ENCODE measurements around the gene SSBP4. TPM values are rescaled to one million over a fixed set of nuclear protein-coding genes. Genes with fewer than 3 reads are reported as not detected.

The SSBP4 gene
- total RNA-seq, 1 experiment from 2014 or later, result 97.5 TPM

GRCh38 chr19:18452386-18452785, 33.2 kb downstream of the SSBP4 start:
- no peak overlapping the region for H3K4me2 ChIP-seq (ENCODE audit: low read length)
- no peak overlapping the region for H3K9ac ChIP-seq (ENCODE audit: low read length)
- H3K27ac ChIP-seq (ENCODE audit: low read length), result no peak overlapping the region
- no peaks in the 10 kb centered on the region for H3K9me3 ChIP-seq (ENCODE audit: low read length)
- H3K27me3 ChIP-seq (ENCODE audit: low read length), result no peaks in the 10 kb centered on the region
- no peak overlapping the region for H2AFZ ChIP-seq (ENCODE audit: low read length)
- ATAC-seq (no peak), DNase-seq (no peak)
- peaks cover 10% of the 10 kb centered on the region for H3K36me3 ChIP-seq (ENCODE audit: low read depth, low read length)
- no peaks in the 10 kb centered on the region for H4K20me1 ChIP-seq (ENCODE audit: low read length)
- ChIA-PET CTCF (no interaction called here), POLR2A (ENCODE audit: unreplicated experiment) (no interaction called here)
- H3F3A ChIP-seq (ENCODE audit: low read length, unreplicated experiment), result no peaks in the 10 kb centered on the region
- H3K4me1 ChIP-seq (ENCODE audit: insufficient read depth, low read length), result peaks cover 21% of the 10 kb centered on the region
- TF ChIP-seq EZH2 (IDR thresholded peaks at IDR 0.05; ENCODE audit: low read length, unreplicated experiment), result no peak
- TF ChIP-seq EZH2phosphoT487 (IDR thresholded peaks at IDR 0.05; ENCODE audit: borderline replicate concordance, low read length), result no peak
- TF ChIP-seq, protein P1, sequence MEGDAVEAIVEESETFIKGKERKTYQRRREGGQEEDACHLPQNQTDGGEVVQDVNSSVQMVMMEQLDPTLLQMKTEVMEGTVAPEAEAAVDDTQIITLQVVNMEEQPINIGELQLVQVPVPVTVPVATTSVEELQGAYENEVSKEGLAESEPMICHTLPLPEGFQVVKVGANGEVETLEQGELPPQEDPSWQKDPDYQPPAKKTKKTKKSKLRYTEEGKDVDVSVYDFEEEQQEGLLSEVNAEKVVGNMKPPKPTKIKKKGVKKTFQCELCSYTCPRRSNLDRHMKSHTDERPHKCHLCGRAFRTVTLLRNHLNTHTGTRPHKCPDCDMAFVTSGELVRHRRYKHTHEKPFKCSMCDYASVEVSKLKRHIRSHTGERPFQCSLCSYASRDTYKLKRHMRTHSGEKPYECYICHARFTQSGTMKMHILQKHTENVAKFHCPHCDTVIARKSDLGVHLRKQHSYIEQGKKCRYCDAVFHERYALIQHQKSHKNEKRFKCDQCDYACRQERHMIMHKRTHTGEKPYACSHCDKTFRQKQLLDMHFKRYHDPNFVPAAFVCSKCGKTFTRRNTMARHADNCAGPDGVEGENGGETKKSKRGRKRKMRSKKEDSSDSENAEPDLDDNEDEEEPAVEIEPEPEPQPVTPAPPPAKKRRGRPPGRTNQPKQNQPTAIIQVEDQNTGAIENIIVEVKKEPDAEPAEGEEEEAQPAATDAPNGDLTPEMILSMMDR (conservative IDR thresholded peaks at IDR 0.05; ENCODE audit: low read depth, low read length), result no peak
- no peaks in the 10 kb centered on the region for H3K9me2 ChIP-seq (replicated peaks; ENCODE audit: low read length)
- H3K4me3 ChIP-seq (ENCODE audit: low read length), result no peak overlapping the region
- BruUV-seq (replicated peaks), result no TSS peak
- intact Hi-C loops (cut with micrococcal nuclease), result no loop called here
- no peaks in the 10 kb centered on the region for H3K79me2 ChIP-seq (ENCODE audit: low read length)

- H3K4me2 ChIP-seq (ENCODE audit: low read length), result peak overlapping the region; percentile 40
- TF ChIP-seq EZH2 (IDR thresholded peaks at IDR 0.05; ENCODE audit: low read length, unreplicated experiment), result no peak
- TF ChIP-seq EZH2phosphoT487 (IDR thresholded peaks at IDR 0.05; ENCODE audit: borderline replicate concordance, low read length), result no peak
- TF ChIP-seq, protein P1 (conservative IDR thresholded peaks at IDR 0.05; ENCODE audit: low read depth, low read length), result no peak
- H2AFZ ChIP-seq (ENCODE audit: low read length), result no peak overlapping the region
- H3K4me1 ChIP-seq (ENCODE audit: insufficient read depth, low read length), result peaks cover 21% of the 10 kb centered on the region
- intact Hi-C loops (cut with micrococcal nuclease), result loop anchor here (1.0 kb wide), 1 partner anchor 8 kb away; no protein-coding TSS in a partner anchor
- peak; percentile 84 for ATAC-seq
- 0 out of 2 replicates have a peak overlapping the region, but pooled peaks have one; percentile 1 for H3K9ac ChIP-seq (ENCODE audit: low read length)
- H4K20me1 ChIP-seq (ENCODE audit: low read length), result no peaks in the 10 kb centered on the region
- no peak overlapping the region for H3K4me3 ChIP-seq (ENCODE audit: low read length)
- no peaks in the 10 kb centered on the region for H3K9me2 ChIP-seq (replicated peaks; ENCODE audit: low read length)
- H3K79me2 ChIP-seq (ENCODE audit: low read length), result no peaks in the 10 kb centered on the region
- no peaks in the 10 kb centered on the region for H3F3A ChIP-seq (ENCODE audit: low read length, unreplicated experiment)
- BruUV-seq (replicated peaks), result no TSS peak
- peak; percentile 81 for DNase-seq
- CTCF ChIA-PET, result interaction anchor here (1.5 kb wide), 1 partner anchor 9 kb away, joined by 10 read pairs; no protein-coding TSS in a partner anchor
- no peaks in the 10 kb centered on the region for H3K27me3 ChIP-seq (ENCODE audit: low read length)
- H3K9me3 ChIP-seq (ENCODE audit: low read length), result no peaks in the 10 kb centered on the region
- POLR2A ChIA-PET (ENCODE audit: unreplicated experiment), result no interaction called here
- H3K36me3 ChIP-seq (ENCODE audit: low read depth, low read length), result peaks cover 13% of the 10 kb centered on the region
- peak overlapping the region; percentile 79 for H3K27ac ChIP-seq (ENCODE audit: low read length)
Measured at GRCh38 chr19:18453269-18454024, 34.2 kb downstream of the SSBP4 start.

DNA sequence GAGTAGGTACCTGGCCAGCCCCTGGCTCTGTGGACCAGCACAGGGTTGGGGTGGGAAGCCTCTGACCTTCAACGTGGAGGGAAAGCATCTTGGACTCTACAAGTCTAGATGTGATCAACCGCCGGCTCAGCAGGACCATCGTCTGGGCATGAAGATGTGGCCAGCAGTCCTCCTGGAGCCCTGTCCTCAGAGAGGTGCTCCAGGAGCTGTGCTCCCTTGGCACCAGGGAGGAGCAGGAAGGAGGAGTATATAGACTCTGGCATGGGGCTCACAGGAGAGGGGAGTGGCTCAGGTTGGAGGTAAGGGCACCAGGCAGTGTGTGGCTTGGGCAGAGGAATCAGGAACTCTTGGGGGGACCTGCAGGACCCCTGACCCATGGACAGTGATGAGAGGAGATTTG, 37.1 kb downstream of the SSBP4 start:
- peaks cover 43% of the 10 kb centered on the region for H3K4me1 ChIP-seq (ENCODE audit: insufficient read depth, low read length)

More for the DNA sequence above, 37.1 kb downstream of the SSBP4 start:
- CTCF ChIA-PET, result no interaction called here
- Histone ChIP-seq H3F3A (ENCODE audit: low read length, unreplicated experiment) (peaks cover 3% of the 10 kb centered on the region), H3K27me3 (ENCODE audit: low read length) (no peaks in the 10 kb centered on the region), H2AFZ (ENCODE audit: low read length) (no peak overlapping the region), H3K9me3 (ENCODE audit: low read length) (no peaks in the 10 kb centered on the region), H3K79me2 (ENCODE audit: low read length) (0 out of 2 replicates have a peak, but pooled peaks cover 5% of the 10 kb centered on the region), H3K36me3 (ENCODE audit: low read depth, low read length) (peaks cover 11% of the 10 kb centered on the region), H3K4me2 (ENCODE audit: low read length) (no peak overlapping the region), H3K27ac (ENCODE audit: low read length) (no peak overlapping the region), H3K9me2 (replicated peaks; ENCODE audit: low read length) (no peaks in the 10 kb centered on the region), H3K4me3 (ENCODE audit: low read length) (no peak overlapping the region), H4K20me1 (ENCODE audit: low read length) (no peaks in the 10 kb centered on the region), H3K9ac (ENCODE audit: low read length) (no peak overlapping the region)
- intact Hi-C loops (cut with micrococcal nuclease), result no loop called here
- POLR2A ChIA-PET (ENCODE audit: unreplicated experiment), result no interaction called here
- TF ChIP-seq EZH2phosphoT487 (IDR thresholded peaks at IDR 0.05; ENCODE audit: borderline replicate concordance, low read length), result no peak
- TF ChIP-seq, protein P1 (conservative IDR thresholded peaks at IDR 0.05; ENCODE audit: low read depth, low read length), result no peak
- no peak for TF ChIP-seq EZH2 (IDR thresholded peaks at IDR 0.05; ENCODE audit: low read length, unreplicated experiment)
- BruUV-seq (replicated peaks), result no TSS peak
- DNase-seq (no peak), ATAC-seq (no peak)

All from PC-3 (cell line).